ENCODE results near the gene CDK14.

- TF ChIP-seq CTCF (IDR thresholded peaks at IDR 0.05; ENCODE audit: low read depth, low read length, missing input control) (no peak), FOXA1 (IDR thresholded peaks at IDR 0.05) (no peak), REST (IDR thresholded peaks at IDR 0.05) (no peak), SP1 (IDR thresholded peaks at IDR 0.05) (no peak)
- TF ChIP-seq, protein P1, sequence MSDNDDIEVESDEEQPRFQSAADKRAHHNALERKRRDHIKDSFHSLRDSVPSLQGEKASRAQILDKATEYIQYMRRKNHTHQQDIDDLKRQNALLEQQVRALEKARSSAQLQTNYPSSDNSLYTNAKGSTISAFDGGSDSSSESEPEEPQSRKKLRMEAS (IDR thresholded peaks at IDR 0.05) = no peak
Measured at GRCh38 chr7:90624225-90624911, 28.2 kb downstream of the CDK14 start.
